GM21825 (cell line): Measurements from ENCODE around the gene KCNH8.

Experiments
- ATAC-seq: cut with Tn5 transposase; IDR thresholded peaks from one replicate; pipeline ENCODE4 v1.9.1; 2021; ENCODE audit warnings: mild to moderate bottlenecking, moderate library complexity; ENCODE audit not compliant: unreplicated experiment

KCNH8 gene

GRCh38 chr3:19576343-19576742 lies 428.0 kb downstream of the KCNH8 start:
- no peak for ATAC-seq
